Measurements from ENCODE around the gene LIPC.

- TF ChIP-seq POLR2A (IDR thresholded peaks at IDR 0.05; ENCODE audit: extremely low read depth, insufficient read length) (no peak), MAX (IDR thresholded peaks at IDR 0.05; ENCODE audit: low read depth, low read length) (no peak)
- TF ChIP-seq, protein P1, sequence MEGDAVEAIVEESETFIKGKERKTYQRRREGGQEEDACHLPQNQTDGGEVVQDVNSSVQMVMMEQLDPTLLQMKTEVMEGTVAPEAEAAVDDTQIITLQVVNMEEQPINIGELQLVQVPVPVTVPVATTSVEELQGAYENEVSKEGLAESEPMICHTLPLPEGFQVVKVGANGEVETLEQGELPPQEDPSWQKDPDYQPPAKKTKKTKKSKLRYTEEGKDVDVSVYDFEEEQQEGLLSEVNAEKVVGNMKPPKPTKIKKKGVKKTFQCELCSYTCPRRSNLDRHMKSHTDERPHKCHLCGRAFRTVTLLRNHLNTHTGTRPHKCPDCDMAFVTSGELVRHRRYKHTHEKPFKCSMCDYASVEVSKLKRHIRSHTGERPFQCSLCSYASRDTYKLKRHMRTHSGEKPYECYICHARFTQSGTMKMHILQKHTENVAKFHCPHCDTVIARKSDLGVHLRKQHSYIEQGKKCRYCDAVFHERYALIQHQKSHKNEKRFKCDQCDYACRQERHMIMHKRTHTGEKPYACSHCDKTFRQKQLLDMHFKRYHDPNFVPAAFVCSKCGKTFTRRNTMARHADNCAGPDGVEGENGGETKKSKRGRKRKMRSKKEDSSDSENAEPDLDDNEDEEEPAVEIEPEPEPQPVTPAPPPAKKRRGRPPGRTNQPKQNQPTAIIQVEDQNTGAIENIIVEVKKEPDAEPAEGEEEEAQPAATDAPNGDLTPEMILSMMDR (IDR thresholded peaks at IDR 0.05; ENCODE audit: low read depth, low read length) = no peak
Observed at GRCh38 chr15:58552505-58553364, 120.9 kb downstream of the LIPC start.
